ENCODE data around the gene JCAD.

Gene JCAD

DNA sequence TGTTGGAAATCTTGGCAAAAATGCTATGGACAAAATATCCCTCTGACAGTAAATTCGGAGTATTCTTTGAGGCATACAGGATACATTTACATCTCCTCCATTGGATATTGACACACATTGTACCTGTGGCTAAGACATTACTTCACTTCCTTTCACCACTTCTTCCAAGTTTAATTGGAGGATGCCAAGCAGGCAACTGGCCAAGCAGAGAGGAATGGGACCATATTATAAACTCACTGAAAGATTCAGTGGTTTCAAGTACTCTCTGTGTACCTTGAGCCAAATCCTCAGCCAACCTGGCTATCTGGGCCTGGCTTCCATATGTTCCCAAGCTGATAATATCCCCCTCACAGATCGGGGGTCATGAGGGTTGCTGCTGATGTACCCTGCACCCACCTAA is 14.7 kb upstream of the JCAD start:
- DNase-seq (ENCODE audit: low spot score), result no peak

DNA sequence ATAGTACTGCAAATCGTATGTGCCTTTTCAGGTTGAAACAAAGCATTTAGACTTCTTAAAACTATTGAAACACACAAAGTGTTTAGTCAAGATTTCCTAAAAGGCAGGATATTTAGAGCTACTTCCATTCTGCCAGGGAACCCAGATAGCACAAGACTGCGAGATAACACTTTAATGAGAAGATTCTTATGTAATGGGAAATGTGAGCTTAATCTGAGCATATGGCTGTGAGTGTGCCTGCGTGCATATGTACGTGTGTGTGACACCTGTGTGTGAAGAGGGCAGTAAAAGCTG is 14.3 kb upstream of the JCAD start:
- no peak for DNase-seq (ENCODE audit: low spot score)

DNA sequence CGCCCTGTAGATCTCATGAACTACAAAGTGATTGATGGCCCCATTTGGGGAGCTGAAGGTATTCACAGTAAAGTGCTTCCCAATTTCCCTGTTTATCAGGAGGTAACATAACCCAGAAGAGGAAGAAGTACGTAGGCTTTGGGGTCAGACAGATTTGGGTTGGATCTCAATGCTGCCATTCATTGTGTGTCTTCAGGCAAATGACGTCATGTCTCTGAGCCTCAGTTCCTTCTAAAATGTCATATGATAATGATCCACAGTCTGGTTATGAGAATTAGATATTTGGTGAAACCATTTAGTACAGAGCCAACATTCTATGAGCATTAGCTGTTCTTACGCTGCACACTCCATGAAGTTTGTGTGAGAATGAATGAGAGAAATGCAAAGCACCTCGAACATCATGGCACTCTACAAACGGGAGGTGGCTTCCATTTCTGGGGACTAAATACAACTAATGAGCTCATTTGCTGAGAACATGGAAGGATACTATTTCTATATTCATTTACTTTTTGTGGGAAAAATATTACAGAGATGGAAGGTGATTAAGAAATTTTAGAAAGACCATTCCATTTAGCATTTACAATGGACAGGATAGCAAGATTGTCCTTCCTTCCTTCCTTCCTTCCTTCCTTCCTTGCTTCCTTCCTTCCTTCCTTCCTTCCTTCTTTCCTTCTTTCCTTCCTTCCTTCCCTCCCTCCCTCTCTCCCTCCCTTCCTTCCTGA is 13.8 kb upstream of the JCAD start:
- no peak for DNase-seq (ENCODE audit: low spot score)

- DNase-seq (ENCODE audit: low spot score), result no peak
These were observed 12.7 kb upstream of the JCAD start for GRCh38 chr10:30072068-30072467.

- DNase-seq (ENCODE audit: low spot score), result no peak
These were observed 10.8 kb upstream of the JCAD start for GRCh38 chr10:30070001-30070685.

DNA sequence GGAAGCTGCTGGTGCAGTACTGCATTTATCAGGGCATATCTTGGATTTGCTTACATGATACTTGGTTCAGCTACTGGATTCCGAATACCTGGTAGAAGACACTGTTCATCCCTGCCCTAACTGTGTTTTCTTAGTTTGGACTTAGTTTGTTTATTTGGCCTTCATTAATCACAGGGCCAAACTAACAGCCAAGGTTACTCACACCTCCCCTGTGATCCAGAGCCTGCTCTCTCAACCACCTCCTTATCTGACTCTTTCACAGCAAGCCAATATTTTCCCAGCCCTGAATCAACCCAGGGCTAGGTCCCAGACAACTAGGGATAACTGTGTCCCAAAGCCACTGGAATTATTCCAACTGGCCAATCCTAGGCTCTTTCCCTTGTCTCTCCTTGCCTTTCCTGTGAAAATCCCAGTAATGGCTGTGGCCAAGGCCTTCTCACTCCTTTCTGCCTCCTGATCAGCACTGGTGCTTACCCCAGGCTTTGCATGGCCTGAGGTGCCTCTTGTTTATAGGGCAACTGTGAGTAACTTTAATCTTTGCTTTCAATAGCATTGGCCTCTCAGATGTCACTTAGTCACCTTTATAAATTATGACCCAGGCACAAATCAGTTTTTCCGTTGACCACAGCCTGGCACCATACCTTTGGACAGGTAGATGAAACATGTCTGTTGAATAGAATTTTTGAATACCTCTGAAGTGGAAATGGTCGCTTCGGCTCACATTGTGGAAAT is 9.3 kb upstream of the JCAD start:
- DNase-seq (ENCODE audit: low spot score), result no peak

- DNase-seq (ENCODE audit: low spot score), result peak; percentile 83
These were observed 3.7 kb upstream of the JCAD start for GRCh38 chr10:30063099-30063498.

- no peak for DNase-seq (ENCODE audit: low spot score)
These were observed 3.2 kb upstream of the JCAD start for GRCh38 chr10:30062582-30062981.

DNA sequence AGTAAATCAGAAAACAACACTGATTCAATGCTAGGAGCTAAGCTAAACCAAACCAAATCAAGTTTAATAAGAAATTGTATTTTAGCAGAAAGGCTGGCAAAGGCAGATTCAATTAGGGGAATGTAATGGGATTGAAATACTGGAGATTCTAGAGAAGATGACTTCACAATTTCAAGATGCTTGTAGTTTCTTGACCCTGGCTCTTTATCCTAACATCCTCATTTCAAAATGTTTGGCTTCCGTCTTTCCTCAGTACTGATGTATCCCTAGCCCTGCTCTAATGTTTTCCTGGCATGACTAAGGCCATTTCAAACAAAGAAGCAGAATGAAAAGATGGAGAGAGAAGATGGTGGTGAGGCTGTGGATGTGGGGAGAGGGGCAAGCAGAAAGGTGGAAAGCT is 2.7 kb upstream of the JCAD start:
- peak; percentile 65 for DNase-seq (ENCODE audit: low spot score)

DNA sequence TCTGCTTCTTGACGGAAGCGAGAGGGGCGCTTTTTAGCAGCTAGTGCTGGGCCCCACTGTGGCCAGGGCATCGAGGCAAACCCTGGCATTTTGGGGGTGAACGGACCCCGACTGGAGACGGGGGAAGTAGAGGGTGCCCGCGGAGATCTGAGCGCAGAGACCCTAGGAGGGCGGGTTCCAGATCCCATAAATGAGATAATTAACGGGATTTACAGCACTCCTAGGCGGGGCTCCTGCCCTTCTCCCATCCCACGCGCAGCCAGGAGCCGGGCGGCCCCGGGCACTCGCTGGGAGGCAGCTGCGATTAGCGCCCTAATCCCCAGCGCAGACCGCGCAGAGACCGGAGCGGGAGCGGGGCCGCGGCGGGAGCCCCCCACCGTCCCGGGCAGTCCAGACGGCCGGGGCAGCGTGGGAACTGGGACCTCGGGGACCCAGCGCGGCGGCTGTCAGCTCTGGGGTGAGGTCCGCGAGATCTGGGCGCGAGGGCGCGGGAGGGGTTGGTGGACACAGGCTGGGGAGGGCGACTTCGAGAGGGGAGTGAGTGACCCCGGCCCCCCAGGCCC is 735 bp downstream of the JCAD start:
- peak; percentile 35 for DNase-seq (ENCODE audit: low spot score)

DNA sequence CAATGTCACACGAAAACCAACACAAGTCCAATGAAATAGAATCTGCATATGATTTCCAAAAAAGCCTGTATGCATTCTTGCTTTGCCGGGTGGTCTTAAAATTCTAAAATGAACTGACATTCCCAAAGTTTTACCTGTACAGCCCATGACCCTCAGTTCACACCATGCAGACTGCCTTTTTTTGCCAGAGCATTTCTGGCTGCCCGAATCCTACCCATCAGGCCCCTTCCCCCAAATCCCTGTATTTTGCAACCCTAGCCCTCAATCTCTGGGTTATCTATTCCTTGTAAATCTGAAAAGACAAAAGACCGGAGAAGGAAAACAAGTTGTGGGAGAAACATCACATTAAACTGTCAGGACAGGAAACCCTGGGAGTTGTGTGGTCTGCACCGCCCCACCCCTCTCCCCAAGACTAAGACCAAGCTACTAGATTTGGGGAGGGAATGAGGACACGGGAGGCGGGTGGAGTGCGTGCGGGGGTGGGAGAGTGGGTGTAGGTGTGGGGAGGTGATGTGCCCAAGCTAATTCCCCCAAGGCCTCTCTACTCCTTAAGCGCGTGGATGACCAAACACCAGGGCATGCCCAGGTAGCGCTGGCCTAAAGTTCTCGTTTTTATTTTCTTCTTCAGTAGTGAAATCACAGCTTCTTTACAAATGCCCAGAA is 1.4 kb downstream of the JCAD start:
- DNase-seq (ENCODE audit: low spot score), result peak; percentile 34

- DNase-seq (ENCODE audit: low spot score), result no peak
These were observed 2.0 kb downstream of the JCAD start for GRCh38 chr10:30057421-30057841.

GRCh38 chr10:30056767-30057355 is 2.5 kb downstream of the JCAD start:
- no peak for DNase-seq (ENCODE audit: low spot score)

GRCh38 chr10:30056281-30056680 is 3.1 kb downstream of the JCAD start:
- DNase-seq (ENCODE audit: low spot score), result no peak

DNA sequence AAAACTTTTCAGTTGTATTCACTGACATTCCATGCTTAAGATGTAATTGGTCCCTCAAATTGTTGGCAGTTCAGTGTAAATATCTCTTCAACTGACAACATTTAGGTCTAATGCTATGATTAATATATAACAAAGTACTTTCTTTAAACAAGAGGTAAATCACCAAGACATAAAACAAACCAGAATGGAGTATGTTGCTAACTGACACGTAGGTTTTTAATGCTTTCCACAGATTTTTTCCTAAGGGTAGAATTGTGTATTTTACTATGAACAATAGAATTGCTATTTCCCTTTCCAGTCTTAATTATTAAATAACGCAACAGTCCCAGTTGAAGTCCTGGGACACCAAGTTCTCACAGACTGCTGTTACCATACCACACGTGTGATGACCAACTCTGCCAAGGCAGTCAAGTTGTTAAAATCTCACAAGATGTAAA is 4.1 kb downstream of the JCAD start:
- peak; percentile 36 for DNase-seq (ENCODE audit: low spot score)

DNA sequence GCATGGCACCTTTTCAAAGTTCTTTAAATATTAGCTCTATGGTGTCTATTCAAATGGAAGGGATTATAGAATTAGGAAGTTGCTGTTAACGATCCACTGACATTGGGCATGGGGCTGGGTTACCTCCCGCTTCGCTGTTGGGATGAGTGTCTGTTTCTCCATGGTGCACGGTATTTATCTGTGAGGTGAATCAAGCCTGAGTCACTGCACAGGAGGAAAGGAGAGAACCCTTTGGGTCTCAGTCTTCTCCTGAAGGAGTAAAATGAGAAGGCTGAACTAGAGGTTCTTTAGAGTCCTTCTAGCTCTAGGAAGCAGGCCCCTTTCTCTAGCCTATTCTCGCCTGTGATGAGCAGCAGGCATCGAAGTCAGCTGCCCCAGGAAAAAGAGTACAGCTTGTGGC is 7.3 kb downstream of the JCAD start:
- no peak for DNase-seq (ENCODE audit: low spot score)

GRCh38 chr10:30051220-30051619 is 8.2 kb downstream of the JCAD start:
- DNase-seq (ENCODE audit: low spot score), result no peak

DNA sequence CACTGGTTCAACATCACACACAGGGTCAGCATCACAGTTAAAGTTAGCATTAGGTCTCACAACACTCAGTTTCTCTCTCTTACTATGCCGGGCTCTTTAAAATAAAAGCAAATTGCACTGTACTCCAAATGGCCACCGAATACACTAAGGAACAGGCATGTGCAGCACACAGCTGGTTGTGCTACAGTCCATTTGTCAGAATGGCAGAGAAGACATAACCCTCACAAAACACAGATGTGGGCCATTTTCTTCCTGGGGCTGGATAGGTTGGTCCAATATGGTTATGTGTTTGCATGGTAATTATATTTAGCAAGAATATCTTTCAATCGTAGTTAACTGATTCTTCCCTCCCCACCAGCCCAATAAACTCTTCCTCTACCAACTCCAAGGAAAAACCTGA is 9.0 kb downstream of the JCAD start:
- no peak for DNase-seq (ENCODE audit: low spot score)

GRCh38 chr10:30048768-30049517 is 10.4 kb downstream of the JCAD start:
- no peak for DNase-seq (ENCODE audit: low spot score)

DNA sequence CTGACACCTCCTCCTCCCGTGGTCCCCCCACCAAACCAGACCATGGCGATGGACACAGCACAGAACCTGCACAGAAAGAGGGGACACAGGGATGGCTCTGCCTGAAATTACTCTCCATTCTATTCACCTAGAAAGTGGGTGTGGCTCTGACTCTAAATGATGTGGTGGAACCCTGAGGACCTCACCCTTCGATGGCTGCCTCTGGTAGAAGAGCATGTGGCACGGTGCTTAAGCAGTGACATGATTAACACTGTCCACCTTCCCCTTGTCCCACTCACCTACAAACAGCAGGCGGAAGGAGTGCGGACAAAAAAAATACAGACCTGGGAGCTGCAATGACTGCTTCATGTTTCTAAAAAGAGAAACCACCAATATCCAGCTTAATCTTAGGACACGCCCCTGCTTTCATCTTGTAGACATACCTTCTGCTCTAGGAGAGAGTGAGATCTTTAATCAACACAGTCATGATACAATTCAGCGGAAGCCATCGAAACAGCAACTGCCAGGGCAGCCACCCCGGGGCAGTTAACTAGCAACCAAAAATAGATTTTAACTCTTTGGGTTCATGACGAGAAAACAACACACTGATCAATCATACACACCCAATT is 11.4 kb downstream of the JCAD start:
- DNase-seq (ENCODE audit: low spot score), result no peak

DNA sequence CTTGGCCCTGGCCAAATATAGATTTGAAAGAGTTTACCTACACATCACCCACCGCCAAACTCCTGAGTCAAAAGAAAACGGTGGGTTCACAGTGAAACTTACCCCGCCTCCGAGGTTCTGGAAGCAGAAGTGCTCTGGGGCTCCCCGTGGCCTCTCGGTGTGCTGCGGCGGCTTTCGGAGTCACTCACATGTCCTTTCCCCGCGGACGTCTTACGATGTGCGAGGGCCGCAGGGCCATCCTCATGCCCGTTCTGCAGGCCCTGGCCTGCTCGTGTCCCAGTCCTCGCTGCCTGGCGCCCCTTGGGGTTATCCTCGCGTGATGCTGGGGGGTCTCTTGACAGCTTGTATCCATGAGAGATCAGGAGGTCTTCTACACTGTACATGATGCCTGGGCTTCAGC is 12.0 kb downstream of the JCAD start:
- no peak for DNase-seq (ENCODE audit: low spot score)

Measured in AG20443 (cell line).